Stimulated activated naive CD8-positive, alpha-beta T cell treated with anti-CD3 and anti-CD28 coated beads, Interleukin-15, Interleukin-2, amounts not matched to agents 100 ng/mL and 50 ng/mL, for 24 hours (primary cell): ENCODE measurements around the gene CHPF2.

Experiments used
- H3K27ac Mint-ChIP-seq: one replicate; pipeline ENCODE4 v1.8.0; 2021; ENCODE audit warnings: mild to moderate bottlenecking, mixed read lengths
- H3K27me3 Mint-ChIP-seq: one replicate; pipeline ENCODE4 v1.8.0; 2021; ENCODE audit warnings: mixed read lengths
- H3K36me3 Mint-ChIP-seq: one replicate; pipeline ENCODE4 v1.8.0; 2021; ENCODE audit warnings: low read depth, mixed read lengths
- H3K4me1 Mint-ChIP-seq: one replicate; pipeline ENCODE4 v1.8.0; 2021; ENCODE audit warnings: low read depth, mixed read lengths
- H3K4me3 Mint-ChIP-seq: one replicate; pipeline ENCODE4 v1.8.0; 2021; ENCODE audit warnings: mild to moderate bottlenecking, mixed read lengths
- H3K9me3 Mint-ChIP-seq: one replicate; pipeline ENCODE4 v1.8.0; 2021; ENCODE audit warnings: mixed read lengths

The CHPF2 gene

DNA sequence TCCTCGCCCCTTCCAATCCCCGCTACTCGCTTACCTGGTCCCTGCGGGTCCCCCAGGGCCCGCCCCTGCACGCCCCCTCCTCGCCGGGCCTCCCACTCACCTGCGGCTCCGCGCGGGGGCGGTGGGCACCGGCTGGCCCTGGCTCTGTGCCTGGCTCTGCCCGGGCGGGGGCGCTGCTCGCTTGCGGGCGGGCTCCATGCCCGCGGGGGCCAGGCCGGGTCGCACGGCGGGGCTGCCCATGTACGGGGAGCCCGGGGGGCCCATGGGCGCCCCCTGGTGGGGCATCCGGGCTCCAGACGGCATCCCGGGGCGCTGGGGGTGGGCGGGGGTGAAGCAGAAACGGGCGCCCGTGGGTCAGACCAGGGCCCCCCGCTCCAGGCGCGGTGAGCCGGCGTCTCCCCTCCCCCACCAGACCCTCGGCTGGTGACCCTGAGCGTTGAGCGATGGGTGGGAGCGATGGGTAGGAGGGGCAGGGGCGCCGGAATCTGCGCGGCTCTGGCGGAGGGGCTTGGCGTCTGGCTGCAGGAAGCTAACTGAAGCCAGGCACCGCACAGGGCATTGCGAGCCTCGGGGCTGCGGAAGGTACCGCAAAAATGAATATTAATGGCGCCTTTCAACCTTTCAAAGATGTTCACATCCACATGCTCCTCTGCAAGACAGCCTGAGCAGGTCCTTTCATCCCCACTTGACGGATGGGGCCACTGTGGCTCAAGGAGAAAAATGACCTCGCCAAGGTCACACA is 13.2 kb downstream of the CHPF2 start:
- H3K9me3 Mint-ChIP-seq: no peaks in the 10 kb centered on the region
- no peaks in the 10 kb centered on the region for H3K36me3 Mint-ChIP-seq
- H3K4me3 Mint-ChIP-seq: no peak overlapping the region
- H3K27ac Mint-ChIP-seq: no peak overlapping the region
- H3K27me3 Mint-ChIP-seq: peaks cover 34% of the 10 kb centered on the region
- H3K4me1 Mint-ChIP-seq: peaks cover 47% of the 10 kb centered on the region

DNA sequence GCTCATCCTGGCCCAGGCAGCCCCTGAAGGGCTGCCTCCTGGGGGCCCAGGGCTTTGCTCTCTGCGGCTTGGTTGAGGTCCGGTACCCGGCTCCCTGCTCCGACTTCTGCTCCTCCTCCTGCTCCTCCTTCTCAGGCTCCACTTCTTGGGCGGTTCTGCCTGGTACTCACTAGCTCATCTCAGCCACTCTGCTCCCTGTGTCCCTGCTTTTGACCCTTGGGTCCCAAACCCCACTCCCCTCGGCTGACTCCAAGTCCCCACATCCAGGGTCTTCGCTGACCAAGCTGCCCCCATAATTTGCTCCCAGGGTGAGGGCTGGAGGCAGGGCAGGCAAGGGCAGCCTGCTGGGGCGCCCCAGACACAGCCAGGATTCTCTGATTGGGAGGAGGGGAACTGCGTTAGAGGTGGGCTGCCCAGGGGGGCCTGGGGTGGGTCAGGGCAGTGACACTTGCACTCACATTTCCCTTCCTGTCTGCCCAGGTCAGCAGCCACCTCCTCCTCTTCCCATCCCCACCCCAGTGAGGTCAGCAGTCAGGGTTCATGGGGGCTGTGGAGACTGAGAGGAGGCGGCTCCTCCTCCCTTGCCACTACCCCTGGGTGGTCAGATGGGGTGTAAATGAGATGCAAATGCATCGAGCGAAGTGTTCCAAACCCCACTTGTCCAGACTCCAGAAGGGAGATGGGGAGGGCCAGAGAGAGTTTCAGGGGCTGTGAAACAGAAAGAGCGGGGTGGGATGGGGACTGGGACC is 14.0 kb downstream of the CHPF2 start:
- Mint-ChIP-seq H3K27ac (no peak overlapping the region), H3K4me3 (no peak overlapping the region), H3K27me3 (peaks cover 41% of the 10 kb centered on the region), H3K9me3 (no peaks in the 10 kb centered on the region), H3K36me3 (no peaks in the 10 kb centered on the region), H3K4me1 (peaks cover 54% of the 10 kb centered on the region)

DNA sequence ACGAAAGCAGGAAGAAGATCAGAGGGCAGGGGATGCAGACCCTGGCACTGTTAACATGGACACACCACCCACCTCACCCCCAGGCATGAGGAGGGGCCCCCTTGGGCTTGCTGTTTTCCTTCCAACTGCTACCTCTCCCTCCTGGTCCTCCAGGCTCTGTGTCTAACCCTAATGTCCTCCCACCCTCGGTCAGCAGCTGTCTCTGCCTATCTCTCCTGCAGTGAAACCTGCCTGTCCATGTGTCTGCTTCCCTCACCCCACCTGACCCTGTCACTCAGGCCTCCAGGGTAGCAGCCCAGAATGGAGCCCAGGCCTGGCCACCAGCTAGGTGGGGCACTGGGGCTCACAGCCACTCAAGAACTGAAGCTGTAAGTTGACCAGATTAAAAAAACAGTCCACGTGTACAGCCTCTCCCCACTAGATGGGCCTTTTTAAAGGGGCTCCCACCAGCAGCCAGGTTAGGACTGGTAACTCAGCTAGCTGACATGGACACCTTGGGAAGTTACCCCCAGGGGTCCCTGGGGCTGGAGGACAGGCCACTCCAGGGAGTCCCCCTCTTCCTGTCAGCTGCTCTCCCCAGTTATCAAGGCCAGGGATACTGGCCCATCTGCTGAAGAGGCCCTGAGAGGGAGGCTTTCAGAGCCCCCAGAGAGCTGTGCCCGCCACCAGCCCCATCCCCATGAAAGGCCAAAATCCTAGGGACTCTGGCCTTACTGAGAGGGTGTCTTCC is 14.7 kb downstream of the CHPF2 start:
- no peaks in the 10 kb centered on the region for H3K9me3 Mint-ChIP-seq
- peaks cover 42% of the 10 kb centered on the region for H3K27me3 Mint-ChIP-seq
- H3K4me3 Mint-ChIP-seq: no peak overlapping the region

DNA sequence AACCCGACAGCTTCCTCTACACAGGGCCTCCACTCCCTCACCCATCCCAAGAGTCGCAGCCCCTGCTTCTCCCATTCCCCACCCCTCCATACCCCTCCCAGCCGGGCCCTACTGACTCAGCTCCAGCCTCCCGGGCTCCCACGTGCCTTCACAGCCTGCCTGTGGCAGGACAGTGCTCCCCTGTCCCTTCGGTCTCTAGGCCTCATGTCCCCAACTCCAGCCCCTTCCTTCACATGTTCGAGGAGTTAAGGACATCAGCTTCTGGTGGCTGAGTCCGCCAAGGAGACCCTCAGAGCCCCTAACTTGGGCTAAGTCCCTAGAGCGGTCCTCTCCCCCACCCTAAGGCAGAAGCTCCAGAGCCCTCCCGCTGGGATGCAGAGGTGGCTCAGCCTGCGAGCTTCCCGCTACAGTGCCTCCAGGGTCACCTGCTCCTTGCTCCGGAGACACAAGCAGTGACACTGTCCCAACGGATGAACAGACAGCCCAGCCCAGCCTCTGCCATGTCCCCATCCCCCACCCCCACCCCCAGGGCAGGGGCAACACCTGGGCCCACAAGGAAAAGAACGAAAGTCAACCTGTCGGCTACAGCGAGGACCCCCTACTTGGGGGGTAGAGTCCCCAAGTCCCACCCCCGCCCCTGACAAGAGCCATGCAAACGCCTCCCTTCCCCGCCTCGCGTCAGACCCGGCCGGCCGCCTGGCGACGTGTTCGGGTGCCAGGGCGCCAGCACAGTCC is 15.5 kb downstream of the CHPF2 start:
- H3K27ac Mint-ChIP-seq: no peak overlapping the region

More for the DNA sequence above, 14.7 kb downstream of the CHPF2 start:
- H3K4me1 Mint-ChIP-seq: peaks cover 55% of the 10 kb centered on the region
- H3K27ac Mint-ChIP-seq: no peak overlapping the region
- no peaks in the 10 kb centered on the region for H3K36me3 Mint-ChIP-seq

DNA sequence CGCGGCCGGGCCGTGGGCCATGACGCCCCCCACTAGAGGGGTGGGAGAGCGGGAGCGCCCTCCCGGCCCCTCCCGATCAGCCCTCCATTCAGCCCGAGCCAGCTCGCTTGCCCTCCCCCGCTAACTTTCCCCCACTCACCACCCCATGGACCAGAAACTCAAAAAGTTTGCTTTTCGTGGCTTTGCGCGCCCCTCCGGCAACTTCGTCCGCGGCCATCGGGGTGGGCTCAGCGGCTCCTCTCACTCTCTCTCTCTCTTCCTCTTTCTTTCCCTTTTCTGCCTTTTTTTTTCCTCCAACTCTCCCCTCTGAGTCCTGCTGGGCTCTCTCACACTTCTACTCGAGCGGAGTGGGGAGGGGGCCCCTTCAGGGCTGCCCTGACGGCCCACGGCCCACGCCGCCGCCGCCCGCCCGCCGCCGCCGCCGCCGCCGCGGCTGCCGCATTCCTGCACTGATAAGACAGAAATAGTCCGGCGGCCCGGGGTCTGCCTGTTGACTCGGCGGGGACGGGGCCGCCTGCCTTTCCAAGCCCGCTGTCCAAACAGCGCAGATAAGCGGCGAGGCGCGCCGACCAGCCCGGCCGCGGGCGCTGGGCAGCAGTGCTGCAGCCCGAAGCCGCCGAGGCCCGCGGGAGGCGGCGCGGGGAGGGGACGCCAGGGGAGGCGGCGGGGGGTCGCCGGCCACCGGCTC is 16.2 kb downstream of the CHPF2 start, which contains the start of gene SMARCD3:
Gene SMARCD3, minus strand, starts transcription at position 349 of the 688 bp plus-strand sequence. Its CDS starts 132 bp downstream, at position 217.
- H3K27ac Mint-ChIP-seq: no peak within 1 kb of the TSS
- no peaks in the 10 kb centered on the region for H3K36me3 Mint-ChIP-seq
- H3K4me1 Mint-ChIP-seq: peaks cover 48% of the 10 kb centered on the region
- H3K27me3 Mint-ChIP-seq: peaks cover 51% of the 10 kb centered on the region
- H3K4me3 Mint-ChIP-seq: peak within 1 kb of the TSS; percentile 75
- no peaks in the 10 kb centered on the region for H3K9me3 Mint-ChIP-seq

More for the DNA sequence above, 15.5 kb downstream of the CHPF2 start:
- H3K27me3 Mint-ChIP-seq: peaks cover 49% of the 10 kb centered on the region
- peak overlapping the region; percentile 75 for H3K4me3 Mint-ChIP-seq
- H3K9me3 Mint-ChIP-seq: no peaks in the 10 kb centered on the region
- H3K36me3 Mint-ChIP-seq: no peaks in the 10 kb centered on the region
- H3K4me1 Mint-ChIP-seq: peaks cover 55% of the 10 kb centered on the region

DNA sequence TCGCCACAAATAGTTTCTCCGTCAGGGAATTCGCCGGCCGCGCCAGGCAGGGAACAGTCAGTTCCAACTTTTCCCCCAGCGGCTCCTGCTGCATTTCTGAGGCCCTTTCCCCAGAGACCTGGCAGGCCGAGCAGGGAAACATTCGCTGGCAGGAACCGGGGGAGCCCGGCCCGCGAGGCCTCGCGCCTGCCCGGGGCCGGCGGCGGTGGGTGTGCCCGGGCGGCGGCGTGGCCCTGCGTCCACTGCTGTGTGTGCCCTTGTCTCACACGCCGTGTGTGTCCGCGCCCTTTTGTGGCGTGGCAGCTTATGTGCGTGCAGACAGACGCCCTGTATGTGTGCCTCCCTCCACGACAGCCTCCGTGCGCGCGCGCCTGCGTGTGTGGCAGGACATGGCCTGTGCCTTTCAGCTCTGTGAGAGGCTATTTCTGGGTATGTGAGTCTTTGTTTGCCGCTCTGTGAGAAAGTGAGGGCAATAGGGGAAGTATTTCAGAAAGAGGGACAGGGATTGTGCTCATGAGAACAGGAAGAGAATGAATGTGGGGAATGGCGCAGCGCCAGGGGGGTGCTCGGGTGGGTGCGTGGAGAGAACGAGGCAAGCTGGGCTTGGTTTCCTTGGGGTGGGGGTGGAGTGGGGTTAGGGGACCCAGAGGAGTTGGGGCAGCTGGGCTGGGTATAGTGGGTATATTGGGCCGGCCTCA is 16.9 kb downstream of the CHPF2 start:
- Mint-ChIP-seq H3K9me3 (no peaks in the 10 kb centered on the region), H3K4me3 (peak overlapping the region; percentile 75), H3K36me3 (no peaks in the 10 kb centered on the region), H3K27ac (no peak overlapping the region), H3K27me3 (peaks cover 51% of the 10 kb centered on the region), H3K4me1 (peaks cover 41% of the 10 kb centered on the region)

DNA sequence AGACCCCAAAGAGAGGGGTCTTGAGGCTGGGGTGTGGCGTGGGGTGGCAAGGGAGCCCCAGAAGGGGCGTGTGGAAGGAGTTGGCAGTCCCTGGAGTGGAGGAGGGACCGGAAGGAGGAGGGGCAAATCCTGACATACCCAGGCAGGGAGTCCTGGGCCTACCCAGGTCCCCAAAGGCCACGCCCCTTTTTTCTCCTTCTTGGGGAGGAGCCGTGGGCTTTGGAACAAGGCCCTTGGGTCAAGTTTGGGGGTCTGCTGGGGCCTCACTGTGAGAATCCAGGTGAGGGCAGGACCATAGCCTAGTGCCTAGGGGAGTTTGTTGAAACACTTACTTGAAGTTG is 17.4 kb downstream of the CHPF2 start:
- Mint-ChIP-seq H3K4me3 (no peak overlapping the region), H3K27me3 (peaks cover 51% of the 10 kb centered on the region), H3K4me1 (peaks cover 35% of the 10 kb centered on the region), H3K36me3 (no peaks in the 10 kb centered on the region), H3K27ac (no peak overlapping the region), H3K9me3 (no peaks in the 10 kb centered on the region)

DNA sequence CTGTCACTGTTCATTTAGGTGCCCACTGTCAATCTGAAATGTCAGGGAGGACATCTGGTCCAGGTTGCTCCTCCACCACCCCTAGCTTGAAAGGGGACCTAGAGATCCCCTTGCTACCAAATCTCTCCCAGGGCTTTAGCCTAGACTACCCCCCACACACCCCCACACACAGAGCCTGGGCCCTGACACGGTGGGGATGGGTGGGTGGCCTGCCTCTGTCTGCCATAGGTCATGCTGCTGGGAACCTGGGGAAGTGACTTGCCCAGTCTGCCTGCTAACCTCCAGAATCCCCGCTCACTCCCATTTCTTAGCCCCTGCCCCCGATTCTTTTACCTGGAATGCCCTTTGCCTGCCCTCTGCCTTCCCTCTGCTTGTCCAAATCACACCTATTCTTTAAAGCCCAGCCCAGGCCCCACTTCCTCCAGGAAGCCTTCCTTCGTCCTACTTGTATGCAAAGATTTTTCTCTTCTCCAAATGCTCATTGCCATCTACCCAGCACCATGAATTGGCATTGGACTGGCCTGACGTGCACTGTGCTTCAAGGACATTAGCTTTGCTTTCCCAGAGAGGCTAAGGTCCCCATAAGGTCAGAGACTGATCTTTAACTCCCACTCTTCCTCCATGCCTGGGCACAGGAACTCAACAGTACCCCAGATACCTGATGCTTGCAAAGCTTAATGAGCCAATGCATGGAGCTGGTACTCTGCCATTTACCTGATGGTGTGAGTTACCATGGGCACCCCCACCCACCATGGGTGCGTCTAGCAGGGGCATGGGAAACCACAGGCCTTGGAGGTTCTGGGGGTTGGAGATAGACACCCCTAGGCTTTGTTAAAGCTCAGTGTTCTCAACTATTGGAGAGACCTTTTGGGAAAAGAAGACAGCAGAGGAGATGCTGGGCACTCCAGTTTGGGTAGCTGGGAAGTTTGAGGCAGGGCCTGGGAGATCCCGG is 18.2 kb downstream of the CHPF2 start:
- no peak overlapping the region for H3K4me3 Mint-ChIP-seq
- no peaks in the 10 kb centered on the region for H3K9me3 Mint-ChIP-seq
- H3K27ac Mint-ChIP-seq: no peak overlapping the region
- peaks cover 33% of the 10 kb centered on the region for H3K4me1 Mint-ChIP-seq
- peaks cover 51% of the 10 kb centered on the region for H3K27me3 Mint-ChIP-seq
- H3K36me3 Mint-ChIP-seq: no peaks in the 10 kb centered on the region

DNA sequence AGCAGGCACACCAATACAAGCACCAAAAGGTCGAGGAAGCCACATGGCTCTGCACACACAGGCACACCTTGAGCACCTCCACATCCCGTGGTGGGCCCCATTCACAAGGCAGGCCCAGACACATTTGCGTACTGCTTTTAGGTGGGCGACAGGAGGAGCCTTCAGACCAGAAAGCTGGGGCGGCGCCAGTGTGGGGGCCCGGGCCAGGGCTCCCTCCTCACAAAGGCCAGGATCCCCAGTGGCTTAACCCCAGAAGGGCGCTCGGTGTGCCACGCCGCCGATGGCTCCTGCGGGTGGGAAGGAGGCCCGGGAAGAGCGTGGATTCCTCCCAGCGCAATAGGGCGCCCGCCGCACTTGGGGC is 19.0 kb downstream of the CHPF2 start:
- Mint-ChIP-seq H3K36me3 (no peaks in the 10 kb centered on the region), H3K9me3 (no peaks in the 10 kb centered on the region), H3K4me1 (peaks cover 27% of the 10 kb centered on the region), H3K27me3 (peaks cover 46% of the 10 kb centered on the region), H3K4me3 (peak overlapping the region; percentile 68), H3K27ac (no peak overlapping the region)

DNA sequence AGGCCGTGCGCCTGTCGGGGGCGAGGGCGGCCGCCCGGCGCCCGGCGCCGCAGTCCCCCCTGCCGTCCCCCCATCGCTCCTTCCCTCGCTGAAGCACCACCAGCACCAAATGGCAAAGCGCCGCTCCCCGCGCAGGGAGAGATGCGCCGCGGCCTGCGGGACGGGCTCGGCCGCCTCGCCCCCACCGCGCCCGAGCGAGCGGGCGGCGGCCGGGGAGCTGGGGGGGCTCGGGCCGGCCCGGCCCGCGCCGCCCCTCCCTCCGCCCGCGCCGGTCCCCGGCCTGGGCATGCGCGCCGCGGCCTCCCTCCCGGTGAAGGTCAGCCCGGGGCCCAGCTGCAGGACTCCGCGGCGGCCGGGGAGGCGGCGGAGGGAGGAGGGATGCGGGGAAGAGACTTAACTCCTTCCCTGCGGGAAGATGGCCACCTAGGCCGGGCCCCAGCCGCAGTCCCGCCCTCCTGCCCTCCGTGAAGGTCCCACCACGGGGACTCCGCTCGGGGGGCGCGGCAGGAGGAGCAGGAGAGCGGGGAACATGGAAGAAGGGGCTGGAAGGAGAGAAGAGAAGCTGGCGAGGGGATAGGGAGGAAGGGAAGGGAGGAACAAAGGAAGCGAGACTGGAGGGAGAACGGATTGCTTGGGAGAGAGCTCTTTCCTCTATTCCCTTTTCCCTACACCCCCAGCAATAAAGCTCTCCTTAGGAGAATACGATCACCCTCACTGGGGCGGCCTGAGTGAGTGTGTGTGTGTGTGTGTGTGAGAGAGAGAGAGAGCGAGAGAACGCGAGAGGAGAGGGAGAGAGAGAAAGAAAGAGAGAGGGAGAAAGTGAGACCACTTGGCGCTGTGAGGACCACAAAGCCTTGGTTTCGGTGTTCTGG is 19.6 kb downstream of the CHPF2 start:
- Mint-ChIP-seq H3K9me3 (no peaks in the 10 kb centered on the region), H3K4me1 (peaks cover 27% of the 10 kb centered on the region), H3K4me3 (peak overlapping the region; percentile 45), H3K27me3 (peaks cover 39% of the 10 kb centered on the region), H3K36me3 (no peaks in the 10 kb centered on the region), H3K27ac (no peak overlapping the region)

DNA sequence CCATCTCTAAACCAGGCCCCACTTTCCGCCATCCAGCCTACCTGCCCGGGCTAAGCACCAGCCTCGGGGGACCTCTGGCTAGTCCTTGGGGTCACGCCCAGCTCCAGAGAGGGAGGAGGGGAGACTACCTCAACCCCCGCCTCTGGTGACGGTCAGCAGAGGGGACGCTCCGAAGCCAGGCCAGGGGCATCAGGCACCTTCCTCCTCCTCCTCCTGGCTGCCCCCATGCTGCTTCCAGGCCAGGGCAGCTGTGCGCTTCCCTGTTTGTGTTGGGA is 20.2 kb downstream of the CHPF2 start:
- H3K36me3 Mint-ChIP-seq: no peaks in the 10 kb centered on the region
- no peak overlapping the region for H3K27ac Mint-ChIP-seq
- H3K27me3 Mint-ChIP-seq: peaks cover 38% of the 10 kb centered on the region
- H3K4me3 Mint-ChIP-seq: no peak overlapping the region
- H3K9me3 Mint-ChIP-seq: no peaks in the 10 kb centered on the region
- H3K4me1 Mint-ChIP-seq: peaks cover 27% of the 10 kb centered on the region

DNA sequence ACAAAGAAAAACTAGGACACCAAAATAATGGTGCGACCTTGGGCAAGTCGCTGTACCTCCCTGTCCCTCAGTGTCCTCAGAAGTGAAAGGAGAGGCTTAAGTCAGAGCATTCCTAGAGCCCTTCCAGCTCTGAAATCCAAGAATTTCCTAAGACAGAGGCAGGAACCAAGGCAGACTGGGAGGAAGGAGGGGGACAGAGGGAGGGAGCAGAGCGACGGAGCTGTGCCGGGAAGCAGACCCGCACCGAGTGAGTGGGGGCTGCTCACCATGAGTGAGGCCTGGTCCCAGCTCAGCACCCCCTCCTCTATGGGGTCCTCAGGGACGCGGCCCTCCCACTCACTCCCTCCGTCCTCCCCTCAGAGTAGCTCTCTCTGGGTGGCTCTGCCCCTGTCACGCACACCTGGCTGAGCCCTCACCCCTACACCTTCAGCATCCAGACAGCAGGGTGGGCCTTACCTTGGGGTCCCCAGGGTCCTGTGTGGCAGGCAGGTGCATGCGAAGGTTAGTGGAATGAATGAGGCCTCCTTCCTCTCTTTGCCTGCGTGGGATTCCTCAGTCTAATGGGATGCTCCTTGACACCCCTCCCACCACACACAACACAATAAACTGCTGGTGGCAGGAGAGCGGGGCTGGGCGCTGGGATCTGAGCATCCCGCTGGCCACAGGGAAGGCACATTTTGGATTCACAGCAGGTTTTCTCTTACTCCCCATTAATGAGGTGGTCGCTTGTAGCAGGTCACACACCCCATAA is 20.9 kb downstream of the CHPF2 start:
- Mint-ChIP-seq H3K27me3 (peaks cover 40% of the 10 kb centered on the region), H3K9me3 (no peaks in the 10 kb centered on the region), H3K4me3 (no peak overlapping the region), H3K27ac (no peak overlapping the region), H3K36me3 (no peaks in the 10 kb centered on the region), H3K4me1 (peaks cover 23% of the 10 kb centered on the region)
